22Rv1 (cell line): ENCODE results near the gene SATB1.

Experiments
- H3K27ac ChIP-seq: fragments of 450-650 bp; 2 replicates; pipeline ENCODE4 v1.5.1; 2017
- ZFX ChIP-seq: fragments of 450-650 bp; IDR thresholded peaks from 2 replicates; pipeline ENCODE4 v1.6.1; 2017; ENCODE audit warnings: antibody characterized with exemption, borderline replicate concordance
- TF ChIP-seq, protein P1 (sequence below): fragments of 450-650 bp; IDR thresholded peaks from 2 replicates; pipeline ENCODE4 v1.5.1; 2017; ENCODE audit warnings: mild to moderate bottlenecking

The SATB1 gene

GRCh38 chr3:18422972-18423371 lies 2.2 kb downstream of the SATB1 start:
- H3K27ac ChIP-seq: no peak overlapping the region
- TF ChIP-seq, protein P1, sequence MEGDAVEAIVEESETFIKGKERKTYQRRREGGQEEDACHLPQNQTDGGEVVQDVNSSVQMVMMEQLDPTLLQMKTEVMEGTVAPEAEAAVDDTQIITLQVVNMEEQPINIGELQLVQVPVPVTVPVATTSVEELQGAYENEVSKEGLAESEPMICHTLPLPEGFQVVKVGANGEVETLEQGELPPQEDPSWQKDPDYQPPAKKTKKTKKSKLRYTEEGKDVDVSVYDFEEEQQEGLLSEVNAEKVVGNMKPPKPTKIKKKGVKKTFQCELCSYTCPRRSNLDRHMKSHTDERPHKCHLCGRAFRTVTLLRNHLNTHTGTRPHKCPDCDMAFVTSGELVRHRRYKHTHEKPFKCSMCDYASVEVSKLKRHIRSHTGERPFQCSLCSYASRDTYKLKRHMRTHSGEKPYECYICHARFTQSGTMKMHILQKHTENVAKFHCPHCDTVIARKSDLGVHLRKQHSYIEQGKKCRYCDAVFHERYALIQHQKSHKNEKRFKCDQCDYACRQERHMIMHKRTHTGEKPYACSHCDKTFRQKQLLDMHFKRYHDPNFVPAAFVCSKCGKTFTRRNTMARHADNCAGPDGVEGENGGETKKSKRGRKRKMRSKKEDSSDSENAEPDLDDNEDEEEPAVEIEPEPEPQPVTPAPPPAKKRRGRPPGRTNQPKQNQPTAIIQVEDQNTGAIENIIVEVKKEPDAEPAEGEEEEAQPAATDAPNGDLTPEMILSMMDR: no peak
- TF ChIP-seq ZFX: no peak

DNA sequence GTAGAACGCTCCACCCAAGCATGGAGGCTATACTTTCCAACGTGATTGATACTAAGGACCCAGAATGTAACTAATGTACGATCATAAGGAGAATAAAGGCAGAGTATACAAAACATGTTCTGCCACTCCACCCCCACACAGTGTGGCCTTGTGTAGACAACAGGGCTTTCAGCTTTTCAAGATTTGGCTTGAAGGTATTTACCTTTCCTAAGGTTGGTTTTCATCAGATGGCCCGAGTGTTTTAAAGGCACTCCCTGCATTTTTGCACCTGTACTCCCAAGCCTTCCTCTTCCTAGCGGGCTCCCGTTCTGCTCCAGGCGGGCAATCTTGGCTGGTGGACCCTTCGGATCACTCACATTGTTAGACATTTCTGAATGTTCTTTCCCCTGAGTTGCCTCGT lies 4.6 kb downstream of the SATB1 start:
- no peak for TF ChIP-seq ZFX
- H3K27ac ChIP-seq: no peak overlapping the region

- H3K27ac ChIP-seq: no peak overlapping the region
- no peak for TF ChIP-seq ZFX
- TF ChIP-seq, protein P1: no peak
Observed at GRCh38 chr3:18419232-18419631, 5.9 kb downstream of the SATB1 start.

DNA sequence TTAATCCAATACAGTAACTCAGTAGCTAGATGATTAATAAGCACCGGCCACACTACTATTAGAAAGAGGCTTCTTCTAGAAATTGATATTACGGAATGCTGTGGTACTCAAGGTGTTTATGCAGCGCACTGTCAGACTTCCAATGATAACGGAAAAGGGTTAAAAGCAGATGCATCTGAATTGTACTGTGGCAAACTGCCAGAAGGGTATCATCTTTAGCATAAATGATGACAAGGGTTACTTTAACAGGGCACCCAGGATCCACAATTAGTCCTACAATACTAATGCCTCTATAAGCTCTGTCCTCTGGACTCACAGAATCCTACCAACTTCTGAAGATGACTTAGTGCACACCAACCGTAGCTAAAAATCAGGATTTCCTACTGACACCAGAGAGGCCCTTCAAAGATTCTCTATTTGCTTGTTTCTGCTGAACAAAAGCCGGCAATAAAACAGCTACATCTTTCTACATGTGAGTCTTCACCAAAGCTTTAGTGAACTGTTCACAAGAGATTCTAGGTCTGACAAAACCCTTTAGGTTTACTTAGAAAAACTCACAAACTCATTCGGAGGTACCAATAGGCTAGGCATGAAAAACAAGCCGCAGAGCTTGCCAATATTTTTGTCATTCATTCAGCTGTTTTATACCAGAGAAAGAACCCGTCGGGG lies 7.1 kb downstream of the SATB1 start:
- TF ChIP-seq, protein P1: no peak
- TF ChIP-seq ZFX: no peak
- no peak overlapping the region for H3K27ac ChIP-seq

DNA sequence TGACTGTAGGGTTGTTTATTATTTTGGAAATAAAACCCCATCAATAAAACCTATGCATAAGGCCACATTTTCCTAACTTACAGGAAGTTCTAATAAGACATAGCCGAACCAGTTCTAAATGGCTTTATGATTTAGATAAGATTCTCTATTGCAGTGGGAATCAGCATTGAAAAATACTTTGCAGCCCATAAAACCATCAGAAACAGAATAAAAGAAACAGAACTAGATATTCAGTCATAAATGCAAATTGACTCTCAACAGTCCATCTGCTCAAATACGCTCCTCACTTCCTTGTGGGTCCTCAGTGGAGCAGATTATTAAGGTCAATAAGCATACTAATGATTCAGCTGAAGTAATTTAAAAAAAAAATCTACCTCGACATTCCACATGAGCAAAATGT lies 8.8 kb downstream of the SATB1 start:
- no peak for TF ChIP-seq ZFX
- TF ChIP-seq, protein P1: no peak
- no peak overlapping the region for H3K27ac ChIP-seq

DNA sequence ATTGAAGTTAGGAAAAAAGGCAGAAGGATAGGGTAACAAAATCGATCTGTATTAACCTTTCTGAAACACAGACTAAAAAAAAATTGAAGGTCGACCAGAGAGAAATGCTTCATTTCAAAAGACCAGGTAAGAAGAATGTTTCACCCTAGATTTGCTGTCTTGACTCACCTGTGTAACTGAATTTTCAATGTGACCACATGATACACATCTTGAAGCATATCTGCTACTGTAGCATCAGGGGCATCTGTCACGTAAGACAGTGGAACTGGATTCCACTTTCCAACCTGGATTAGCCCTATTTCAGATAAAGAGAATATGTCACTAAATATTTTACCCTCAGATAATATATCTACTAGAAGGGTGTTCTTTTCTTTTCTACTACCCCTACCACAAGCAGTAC lies 9.3 kb downstream of the SATB1 start:
- TF ChIP-seq, protein P1: no peak
- no peak for TF ChIP-seq ZFX
- no peak overlapping the region for H3K27ac ChIP-seq

DNA sequence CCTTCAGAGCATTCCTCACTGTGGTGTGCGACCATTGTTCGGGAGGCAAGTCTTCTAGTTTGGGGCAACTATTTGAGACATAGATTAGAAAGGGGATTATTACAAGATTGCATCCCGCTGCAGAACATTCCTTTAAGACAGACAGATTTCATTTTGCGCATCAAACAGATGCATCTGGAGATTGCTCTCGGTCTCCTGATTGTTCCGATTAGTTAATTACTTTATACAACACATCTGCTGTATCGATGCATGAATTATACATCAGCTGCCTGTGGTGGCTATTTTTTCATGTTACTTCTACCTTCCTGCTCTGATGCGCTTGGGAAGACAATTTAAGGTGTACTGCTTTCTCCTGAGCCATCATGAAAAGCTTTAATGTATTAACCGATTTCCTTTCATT lies 10.0 kb downstream of the SATB1 start:
- no peak for TF ChIP-seq ZFX
- TF ChIP-seq, protein P1: no peak
- no peak overlapping the region for H3K27ac ChIP-seq

- H3K27ac ChIP-seq: no peak overlapping the region
- TF ChIP-seq, protein P1: no peak
- TF ChIP-seq ZFX: no peak
Observed at GRCh38 chr3:18412684-18413083, 12.5 kb downstream of the SATB1 start.
